Stimulated activated CD4-positive, alpha-beta T cell treated with anti-CD3 and anti-CD28 coated beads, Interleukin-1b, Interleukin-23, amount 100 ng/mL, for 24 hours (primary cell): ENCODE data around the gene FAM120AOS.
"Not testable (repeated sequence)": the region's sequence is repeated elsewhere in the genome, so short reads cannot be mapped to it uniquely, and the experiment has no call there.

ENCODE experiments used
- DNase-seq, 4 experiments: peaks; one replicate each; pipeline ENCODE4 v3.0.0-alpha.2; 2020; ENCODE audit warnings: low read depth in 4 of 4, low spot score in 1 of 4

Gene FAM120AOS

DNA sequence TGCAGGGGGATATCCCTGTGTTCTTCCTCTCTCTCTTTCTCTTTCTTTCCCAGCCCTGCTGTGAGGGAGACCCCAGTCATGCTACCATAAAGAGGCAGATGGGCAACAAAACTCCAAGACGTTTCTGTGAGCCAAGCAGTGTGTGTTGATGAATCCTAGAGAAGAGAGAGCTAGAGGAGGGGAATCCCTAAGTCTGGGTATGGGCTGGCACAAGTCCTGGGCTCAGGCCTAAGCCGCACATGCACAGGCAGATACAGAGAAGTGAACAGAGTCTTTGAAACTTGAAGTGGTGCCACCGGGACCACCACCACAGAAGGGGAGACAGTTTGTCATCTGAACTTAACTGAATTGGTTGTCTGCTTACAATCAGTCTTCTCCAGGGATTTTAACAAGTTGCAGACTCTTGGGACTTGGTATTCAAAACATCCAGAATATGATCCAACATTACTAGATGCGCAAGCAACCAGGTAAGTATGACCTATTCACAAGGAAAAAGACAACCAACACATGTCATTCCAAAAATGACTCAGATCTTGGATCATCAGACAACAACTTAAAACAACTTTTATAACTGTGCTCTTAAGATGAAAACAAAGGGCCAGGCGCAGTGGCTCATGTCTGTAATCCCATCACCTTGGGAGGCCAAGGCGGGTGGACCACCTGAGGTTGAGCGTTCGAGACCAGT, 12.3 kb downstream of the FAM120AOS start:
- no peak for DNase-seq

DNA sequence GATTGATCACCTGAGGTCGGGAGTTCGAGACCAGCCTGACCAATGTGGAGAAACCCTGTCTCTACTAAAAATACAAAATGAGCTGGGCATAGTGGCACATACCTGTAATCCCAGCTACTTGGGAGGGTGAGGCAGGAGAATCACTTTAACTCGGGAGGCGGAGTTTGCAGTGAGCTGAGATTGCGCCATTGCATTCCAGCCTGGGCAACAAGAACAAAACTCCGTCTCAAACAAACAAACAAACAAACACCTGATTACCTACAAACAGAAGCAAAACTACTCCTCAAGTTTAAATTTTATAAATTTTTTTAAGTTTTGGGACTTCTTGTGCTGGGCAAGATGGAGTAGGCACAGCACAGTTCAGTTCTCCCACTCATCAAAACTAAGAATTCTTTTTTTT, 14.1 kb downstream of the FAM120AOS start:
- not testable (repeated sequence) for DNase-seq

DNA sequence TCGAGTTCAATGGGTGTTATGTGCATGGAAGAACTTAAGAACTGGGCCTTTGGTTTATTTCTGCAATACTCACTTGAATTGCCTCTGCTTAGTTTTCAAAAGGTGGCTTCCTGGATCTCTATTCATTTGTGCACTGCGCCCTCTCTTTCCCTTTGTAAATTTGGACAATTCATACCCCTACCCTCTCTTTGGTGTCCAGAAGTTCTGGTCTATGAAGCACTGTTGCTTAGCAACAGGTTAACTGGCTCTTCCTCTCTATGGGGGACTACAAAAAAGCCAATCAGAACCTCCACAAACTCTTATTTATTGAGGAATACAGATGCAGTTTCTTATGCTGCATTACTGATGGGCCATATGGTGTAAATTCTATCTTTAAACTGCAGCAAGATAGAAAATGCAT, 15.4 kb downstream of the FAM120AOS start:
- DNase-seq = no peak

DNA sequence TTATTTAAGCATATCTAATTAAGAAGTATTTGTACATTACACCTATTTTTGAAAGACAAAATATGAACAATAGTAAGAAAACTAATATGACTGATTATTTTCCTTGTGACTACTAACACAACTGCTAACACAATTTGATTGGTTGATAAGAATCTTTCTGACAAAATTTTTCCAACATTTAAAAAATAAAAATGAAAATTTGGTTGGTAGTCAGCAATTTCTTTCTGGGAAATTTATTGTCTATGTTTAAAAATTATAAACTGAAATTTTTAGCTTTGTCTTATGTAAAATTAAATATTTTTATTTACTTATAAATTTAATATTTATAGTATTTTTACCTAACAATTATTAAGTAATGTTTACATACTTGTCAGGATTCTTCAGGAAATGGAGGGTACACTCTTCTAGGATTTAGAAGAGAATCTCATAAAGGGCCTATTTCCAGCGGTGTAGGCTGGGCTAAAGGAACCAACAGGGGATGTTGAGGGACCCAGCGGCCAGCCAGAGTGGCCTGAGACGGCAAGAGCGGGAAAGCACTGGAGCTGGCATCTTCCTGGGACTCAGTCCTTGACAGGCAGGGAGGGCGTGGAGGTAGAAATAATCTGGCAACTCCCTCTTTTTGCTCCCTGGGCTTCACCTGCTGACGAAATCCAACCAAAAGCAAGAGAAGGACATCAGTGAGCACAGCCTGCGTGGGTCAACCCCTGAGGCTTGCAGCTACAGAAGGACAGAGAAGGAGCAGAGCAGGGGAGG, 16.6 kb downstream of the FAM120AOS start:
- DNase-seq = no peak

DNA sequence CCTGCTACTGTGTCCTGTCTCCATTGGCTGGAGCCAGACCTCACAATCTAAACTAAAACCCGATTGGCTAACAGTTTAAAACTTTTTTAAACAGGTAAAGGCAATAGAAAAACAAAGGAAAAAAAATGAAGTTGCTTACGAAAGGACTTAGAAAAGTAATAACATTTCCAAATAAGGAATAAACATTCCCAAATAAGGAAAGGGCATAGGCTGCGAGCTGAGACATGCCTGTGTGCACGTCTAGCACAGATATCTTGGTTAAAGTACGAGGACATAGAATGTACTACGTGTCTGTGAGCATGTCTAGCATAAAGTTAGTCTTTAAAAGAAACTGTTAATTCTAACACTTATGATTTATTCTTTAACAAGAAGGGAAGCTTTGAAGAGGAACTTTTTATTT, 17.2 kb downstream of the FAM120AOS start:
- no peak for DNase-seq

DNA sequence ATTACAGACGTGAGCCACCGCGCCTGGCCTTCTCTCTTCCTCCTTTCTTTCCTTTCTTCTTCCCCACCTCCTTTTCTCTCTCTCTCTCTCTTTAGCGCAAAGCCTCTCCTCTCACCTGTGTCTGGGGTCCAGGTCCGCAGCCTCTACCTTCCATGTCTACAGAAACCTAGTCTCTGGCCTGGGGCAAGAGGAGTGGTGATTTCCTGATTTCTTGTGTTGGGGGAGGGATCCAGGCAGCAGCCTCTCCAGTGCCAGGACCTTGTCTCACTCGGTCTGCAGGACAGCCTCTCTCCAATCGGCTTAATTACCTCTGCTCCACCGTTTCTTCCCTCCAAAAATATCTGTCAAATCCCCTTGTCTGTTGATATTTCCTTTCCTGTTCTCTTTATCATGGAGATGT, 18.0 kb downstream of the FAM120AOS start:
- no peak for DNase-seq

DNA sequence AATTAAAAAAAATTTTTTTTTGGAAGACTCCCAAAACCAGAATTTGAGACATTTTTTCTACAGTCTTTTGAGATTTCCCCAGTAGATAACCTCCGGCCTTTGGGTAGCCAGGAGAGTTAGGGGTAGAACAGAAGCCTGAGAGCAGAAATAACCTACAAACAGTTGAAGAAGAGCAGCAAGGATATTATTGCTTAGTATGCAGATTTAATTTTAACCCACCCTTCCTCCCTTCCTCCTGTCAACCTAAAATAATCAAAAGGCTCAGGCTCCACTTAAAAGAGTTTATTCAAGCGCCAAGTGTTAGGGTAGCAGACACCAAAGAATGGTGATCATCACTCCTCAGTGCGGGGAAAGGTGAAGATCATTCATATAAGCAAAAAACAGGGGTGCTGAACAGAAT, 19.3 kb downstream of the FAM120AOS start:
- DNase-seq = no peak

DNA sequence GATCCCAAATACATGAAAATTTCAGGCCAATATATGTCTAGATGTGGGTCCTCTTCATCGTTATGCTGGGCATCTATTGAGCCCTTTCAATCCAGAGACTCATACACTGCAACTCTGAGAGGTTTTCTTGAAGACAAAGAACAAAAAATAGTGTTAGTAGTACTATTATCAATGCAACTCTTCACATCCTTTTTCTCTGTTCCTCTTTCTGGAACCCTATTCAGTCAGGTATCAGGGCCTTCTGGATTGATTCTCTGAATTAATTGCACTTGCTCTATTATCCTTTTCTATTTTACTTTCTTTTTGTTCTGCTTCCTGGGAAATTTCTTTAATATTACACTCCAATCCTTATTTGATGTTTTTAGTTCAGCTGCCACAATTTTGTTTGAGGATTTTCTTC, 20.4 kb downstream of the FAM120AOS start:
- no peak for DNase-seq

DNA sequence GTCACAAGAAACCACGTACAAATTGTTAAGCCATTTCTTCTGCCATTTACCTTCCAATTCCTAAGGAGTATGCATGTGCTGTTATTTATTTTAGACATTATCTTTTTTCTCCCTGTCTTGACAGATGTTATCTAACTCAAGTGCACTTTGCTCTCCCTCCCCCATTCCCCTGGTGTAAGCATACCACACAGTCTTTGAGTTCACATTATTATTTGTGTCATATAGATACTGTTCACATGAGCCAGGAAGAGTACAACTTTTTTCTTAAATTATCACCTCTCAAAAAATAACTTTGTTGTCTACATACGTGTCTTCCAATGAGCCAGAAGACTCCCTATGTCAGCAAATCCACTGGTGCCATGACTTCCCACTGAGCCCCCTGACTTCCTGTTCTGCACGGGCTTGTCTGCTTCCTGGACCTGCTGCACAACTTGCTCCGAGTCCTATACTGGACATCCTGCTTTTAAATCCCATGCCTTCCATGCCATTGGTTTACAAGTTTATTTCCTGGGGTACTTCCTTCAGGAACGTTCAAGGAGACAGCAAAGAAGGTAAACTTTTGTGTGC, 21.8 kb downstream of the FAM120AOS start:
- no peak for DNase-seq

DNA sequence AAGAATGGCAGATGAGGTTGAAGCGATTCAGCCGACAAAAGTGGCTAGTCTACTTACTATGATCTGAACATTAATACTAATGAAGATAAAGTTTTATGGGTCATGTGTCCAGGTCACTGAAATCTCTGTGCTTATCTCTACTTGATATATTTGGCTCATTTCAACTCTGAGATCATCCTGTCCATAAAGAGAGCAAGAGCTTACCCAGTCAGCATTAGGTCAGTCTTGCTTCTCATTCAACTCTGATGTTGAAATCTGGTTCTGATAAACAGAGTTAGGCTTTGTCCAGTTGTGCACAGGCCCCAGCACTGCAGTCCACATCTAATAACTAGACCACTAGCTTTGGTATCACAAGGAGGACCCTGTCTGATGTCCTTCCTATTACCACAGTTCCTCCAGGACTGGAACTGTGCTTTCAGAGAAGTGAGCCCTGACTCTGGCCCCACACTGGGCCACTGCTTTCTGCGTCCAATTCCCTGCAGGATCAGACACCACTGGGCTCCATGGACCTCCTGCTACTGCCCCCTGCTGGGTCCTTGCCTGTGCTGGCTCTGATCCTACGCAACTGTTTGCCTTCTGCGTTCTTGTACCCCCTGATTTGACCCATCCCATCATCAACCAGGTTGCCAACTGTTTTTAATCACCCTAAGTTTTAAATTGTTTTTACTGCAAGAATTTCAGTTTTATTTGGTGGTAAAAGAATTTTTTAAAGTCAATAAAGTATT, 25.6 kb downstream of the FAM120AOS start:
- DNase-seq = no peak

DNA sequence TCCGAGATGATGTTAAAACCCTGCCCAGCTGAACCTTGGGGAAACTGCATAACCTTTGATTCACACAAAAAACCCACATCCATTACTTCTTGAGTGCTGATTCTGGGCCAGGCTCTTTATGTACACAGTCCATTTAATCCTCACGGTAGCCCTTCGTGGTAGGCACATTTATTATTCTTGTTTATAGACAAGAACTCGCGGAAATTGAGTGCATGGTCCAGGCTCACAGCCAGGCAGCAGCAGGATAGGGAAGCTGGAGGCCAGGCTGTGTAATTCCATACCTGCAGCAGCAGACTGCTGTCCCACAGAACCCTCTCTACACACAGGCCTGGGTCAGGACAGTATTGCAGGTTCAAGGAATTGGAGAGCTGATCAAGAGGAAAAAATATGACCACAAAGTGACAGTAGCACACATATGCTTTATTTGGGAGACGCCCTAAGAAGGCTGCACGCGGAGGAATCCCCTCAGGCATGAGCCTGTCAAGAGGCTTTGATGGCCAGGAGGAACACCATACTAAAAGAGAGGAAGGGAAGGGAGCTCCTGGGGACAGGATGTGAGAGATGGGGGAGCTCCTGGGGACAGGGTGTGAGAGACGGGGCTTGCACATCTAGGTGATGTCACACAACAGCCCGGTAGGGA, 30.3 kb downstream of the FAM120AOS start:
- no peak for DNase-seq

DNA sequence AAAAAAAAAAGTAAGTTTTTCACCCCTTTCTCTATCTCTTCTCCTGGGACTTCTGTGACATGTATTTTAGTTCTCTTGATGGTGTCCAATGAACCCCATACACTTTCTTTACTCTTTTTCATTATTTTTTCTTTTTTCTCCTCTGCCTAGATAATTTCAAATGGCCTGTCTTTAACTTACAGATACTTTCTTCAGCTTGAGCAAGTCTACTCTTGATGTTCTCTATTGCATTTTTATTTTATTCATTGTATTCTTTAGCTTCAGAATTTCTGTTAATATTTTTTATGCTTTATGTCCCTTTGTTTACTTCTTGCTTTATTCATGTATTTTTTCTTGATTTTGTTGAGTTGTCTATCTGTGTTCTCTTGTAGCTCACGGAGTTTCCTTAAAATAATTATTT, 34.4 kb downstream of the FAM120AOS start:
- no peak for DNase-seq

DNA sequence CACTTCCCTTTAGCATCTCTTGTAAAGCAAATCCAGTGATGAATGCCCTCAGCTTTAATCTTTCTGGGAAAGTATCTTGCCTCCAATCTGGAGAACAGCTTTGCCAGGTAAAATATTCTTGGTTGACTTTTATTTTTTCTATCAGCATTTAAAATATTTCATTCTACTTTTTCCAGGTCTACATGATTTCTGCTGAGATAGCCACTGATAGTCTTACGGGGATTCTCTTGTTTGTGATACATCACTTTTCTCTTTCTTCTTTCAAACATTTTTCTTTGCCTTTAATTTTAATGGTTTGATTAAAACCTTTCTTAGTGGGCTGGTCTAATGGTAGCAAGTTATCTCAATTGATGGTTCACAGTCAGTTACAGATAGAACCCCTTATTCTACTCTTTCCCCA, 35.8 kb downstream of the FAM120AOS start:
- DNase-seq = no peak

DNA sequence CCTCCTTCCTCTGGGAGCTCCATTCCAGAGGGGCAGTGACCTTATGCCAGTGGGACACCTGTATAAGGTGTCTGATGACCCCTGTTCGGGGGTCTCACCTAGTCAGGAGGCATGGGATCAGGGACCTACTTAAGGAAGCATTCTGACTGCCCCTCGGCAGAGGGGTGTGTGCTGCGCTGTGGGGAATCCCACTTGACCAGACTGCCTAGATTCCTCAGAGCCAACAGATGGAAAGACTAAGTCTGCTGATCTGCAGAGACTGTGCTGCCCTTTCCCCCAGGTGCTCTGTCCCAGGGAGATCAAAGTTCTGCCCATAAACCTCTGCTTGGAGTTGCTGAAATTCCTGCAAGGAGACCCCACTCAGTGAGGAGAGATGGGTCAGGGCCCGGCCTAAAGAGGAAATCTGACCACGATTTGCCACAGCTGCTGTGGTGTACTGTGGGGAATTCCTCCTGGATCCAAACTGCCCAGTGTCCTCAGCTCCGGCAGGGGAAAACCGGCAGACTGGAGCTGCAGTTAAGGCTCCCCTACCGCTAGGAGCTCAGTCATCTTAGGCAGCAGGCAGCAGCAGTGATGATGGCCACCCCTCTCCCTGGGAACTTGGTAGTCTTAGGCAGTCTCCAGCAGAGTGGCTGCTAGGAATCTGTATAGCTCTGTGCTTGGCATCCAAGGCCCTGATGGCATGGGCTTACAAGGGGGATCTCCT, 36.7 kb downstream of the FAM120AOS start:
- DNase-seq = no peak

DNA sequence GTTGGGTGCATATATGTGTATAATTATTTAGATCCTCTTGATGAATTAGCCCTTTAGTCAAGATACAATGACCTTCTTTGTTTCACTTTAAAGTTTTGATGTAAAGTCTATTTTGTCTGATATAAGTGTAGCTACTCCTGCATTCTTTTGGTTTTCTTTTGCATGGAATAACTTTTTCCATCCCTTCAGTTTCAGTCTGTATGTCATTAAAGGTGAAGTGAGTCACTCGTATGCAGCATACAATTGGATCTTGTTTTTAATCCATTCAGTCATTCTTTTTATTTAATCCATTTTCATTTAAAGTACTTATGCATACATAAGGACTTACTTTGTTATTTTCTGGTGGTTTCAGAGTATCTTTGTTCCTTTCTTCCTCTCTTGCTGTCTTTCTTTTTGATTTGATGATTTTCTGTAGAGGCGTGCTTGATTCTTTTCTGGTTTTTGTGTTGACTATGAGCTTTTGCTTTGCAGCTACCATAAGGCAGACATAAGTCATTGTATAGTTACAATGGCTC, 38.1 kb downstream of the FAM120AOS start:
- DNase-seq = no peak

DNA sequence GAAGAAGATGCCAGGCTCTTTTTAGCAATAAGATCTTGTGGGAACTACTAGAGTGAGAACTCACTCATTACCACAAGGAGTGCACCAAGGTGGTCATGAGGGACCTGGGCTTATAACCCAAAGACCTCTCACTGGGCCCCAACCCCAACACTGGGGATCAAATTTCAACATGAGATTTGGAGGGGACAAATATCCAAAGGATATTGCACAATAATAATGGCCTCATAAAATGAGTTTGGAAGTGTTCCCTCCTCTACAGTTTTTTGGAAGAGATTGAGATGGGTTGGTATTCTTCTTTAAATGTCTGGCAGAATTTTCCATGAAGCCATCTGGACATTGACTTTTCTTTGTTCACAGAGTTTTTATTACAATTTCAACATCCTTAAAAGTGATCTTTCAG, 39.9 kb downstream of the FAM120AOS start:
- DNase-seq = no peak

DNA sequence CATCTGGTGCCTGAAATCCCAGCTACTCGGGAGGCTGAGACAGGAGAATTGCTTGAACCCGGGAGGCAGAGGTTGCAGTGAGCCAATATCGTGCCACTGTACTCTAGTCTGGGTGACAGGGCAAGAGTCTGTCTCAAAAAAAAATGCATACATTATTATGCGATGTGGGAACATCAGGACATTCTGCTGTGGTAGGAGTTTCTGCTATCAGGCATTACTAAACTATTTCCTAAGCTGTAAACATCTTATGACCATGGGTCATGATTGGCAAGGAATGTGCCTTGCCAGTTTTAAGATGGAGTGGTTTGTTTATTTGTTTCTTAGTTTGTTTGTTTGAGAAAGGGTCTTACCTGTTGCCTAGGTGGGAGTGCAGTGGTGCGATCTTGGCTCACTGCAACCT, 47.0 kb downstream of the FAM120AOS start:
- no peak for DNase-seq

DNA sequence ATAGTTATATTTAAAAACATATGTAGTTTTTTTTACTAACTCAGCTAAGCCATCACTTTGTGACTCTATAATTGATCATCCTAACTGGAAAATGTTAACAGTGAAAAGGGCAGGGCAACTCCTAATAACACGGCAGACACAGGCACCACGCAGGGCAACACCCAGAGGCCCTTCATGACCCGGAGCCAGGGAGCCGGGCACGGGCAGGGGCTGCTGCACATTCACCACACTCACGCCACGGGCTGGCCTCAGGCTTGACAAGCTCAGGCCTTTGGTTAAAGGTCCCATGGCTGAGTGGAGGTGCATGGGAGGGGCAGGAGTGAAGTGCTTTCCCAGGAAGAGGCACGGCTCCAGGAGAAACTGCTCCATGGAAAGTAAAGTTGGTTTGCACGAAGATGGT, 54.9 kb downstream of the FAM120AOS start:
- DNase-seq = no peak

DNA sequence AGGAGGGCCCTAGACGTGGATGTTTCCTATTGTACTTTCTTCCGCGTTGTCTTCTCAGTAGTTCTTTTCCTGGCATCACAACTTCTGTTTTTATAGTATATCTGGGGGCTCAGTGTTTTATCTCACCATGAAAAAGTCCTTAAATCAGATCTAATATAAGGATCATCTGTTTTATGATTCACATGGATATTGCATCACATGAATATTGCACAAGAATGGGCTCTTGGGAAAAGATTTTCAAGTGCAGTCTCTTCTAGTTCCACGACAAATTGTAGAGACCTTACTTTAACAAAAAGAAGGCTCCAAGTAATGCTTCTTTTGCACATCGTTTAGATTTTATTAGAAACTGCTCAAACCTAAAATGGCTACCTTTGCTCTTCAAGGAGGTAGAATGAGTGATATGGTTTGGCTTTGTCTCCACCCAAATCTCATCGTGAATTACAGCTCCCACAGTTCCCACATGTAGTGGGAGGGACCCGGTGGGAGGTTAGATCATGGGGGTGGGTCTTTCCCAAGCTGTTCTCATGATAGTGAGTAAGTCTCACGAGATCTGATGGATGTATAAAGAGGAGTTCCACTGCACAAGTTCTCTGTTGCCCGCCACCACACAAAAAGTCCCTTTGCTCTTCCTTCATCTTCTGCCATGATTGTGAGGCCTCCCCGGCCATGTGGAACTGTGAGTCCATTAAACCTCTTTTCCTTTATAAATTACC, 55.6 kb downstream of the FAM120AOS start:
- DNase-seq = no peak
